Ishikawa (cell line): ENCODE measurements around the gene RBBP7.

Experiments used
- CREB1 ChIP-seq: IDR thresholded peaks from 2 replicates; pipeline ENCODE4 v1.6.1; 2012; ENCODE audit warnings: low read depth
- EP300 ChIP-seq: IDR thresholded peaks from 2 replicates; pipeline ENCODE4 v1.6.1; 2012; ENCODE audit warnings: borderline replicate concordance
- FOXM1 ChIP-seq: IDR thresholded peaks from 2 replicates; pipeline ENCODE4 v1.6.1; 2012; ENCODE audit warnings: low read depth, borderline replicate concordance
- MAX ChIP-seq: IDR thresholded peaks from 2 replicates; pipeline ENCODE4 v1.6.1; 2012
- NFIC ChIP-seq: IDR thresholded peaks from 2 replicates; pipeline ENCODE4 v1.6.1; 2012
- RAD21 ChIP-seq: IDR thresholded peaks from 2 replicates; pipeline ENCODE4 v1.6.1; 2012; ENCODE audit warnings: low read depth
- TAF1 ChIP-seq: IDR thresholded peaks from 2 replicates; pipeline ENCODE4 v1.6.1; 2012; ENCODE audit warnings: low read depth, mild to moderate bottlenecking
- TCF12 ChIP-seq: IDR thresholded peaks from 2 replicates; pipeline ENCODE4 v1.6.1; 2012; ENCODE audit warnings: low read depth
- TEAD4 ChIP-seq: IDR thresholded peaks from 2 replicates; pipeline ENCODE4 v1.6.1; 2012
- USF1 ChIP-seq: IDR thresholded peaks from 2 replicates; pipeline ENCODE4 v1.6.1; 2012
- TF ChIP-seq, protein P1 (sequence below): IDR thresholded peaks from 2 replicates; pipeline ENCODE4 v1.6.1; 2012; ENCODE audit warnings: low read depth, mild to moderate bottlenecking

- no peak for TF ChIP-seq TEAD4
- TF ChIP-seq FOXM1: no peak
- TF ChIP-seq MAX: no peak
- TF ChIP-seq USF1: no peak
- TF ChIP-seq TAF1: no peak
- TF ChIP-seq NFIC: no peak
- TF ChIP-seq RAD21: no peak
- TF ChIP-seq EP300: no peak
- TF ChIP-seq, protein P1, sequence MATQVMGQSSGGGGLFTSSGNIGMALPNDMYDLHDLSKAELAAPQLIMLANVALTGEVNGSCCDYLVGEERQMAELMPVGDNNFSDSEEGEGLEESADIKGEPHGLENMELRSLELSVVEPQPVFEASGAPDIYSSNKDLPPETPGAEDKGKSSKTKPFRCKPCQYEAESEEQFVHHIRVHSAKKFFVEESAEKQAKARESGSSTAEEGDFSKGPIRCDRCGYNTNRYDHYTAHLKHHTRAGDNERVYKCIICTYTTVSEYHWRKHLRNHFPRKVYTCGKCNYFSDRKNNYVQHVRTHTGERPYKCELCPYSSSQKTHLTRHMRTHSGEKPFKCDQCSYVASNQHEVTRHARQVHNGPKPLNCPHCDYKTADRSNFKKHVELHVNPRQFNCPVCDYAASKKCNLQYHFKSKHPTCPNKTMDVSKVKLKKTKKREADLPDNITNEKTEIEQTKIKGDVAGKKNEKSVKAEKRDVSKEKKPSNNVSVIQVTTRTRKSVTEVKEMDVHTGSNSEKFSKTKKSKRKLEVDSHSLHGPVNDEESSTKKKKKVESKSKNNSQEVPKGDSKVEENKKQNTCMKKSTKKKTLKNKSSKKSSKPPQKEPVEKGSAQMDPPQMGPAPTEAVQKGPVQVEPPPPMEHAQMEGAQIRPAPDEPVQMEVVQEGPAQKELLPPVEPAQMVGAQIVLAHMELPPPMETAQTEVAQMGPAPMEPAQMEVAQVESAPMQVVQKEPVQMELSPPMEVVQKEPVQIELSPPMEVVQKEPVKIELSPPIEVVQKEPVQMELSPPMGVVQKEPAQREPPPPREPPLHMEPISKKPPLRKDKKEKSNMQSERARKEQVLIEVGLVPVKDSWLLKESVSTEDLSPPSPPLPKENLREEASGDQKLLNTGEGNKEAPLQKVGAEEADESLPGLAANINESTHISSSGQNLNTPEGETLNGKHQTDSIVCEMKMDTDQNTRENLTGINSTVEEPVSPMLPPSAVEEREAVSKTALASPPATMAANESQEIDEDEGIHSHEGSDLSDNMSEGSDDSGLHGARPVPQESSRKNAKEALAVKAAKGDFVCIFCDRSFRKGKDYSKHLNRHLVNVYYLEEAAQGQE: no peak
- no peak for TF ChIP-seq TCF12
- no peak for TF ChIP-seq CREB1
These were observed 44.7 kb downstream of the RBBP7 start for GRCh38 chrX:16825264-16826035.
